ENCODE results near the gene RAD51B.

RAD51B gene

GRCh38 chr14:68551045-68551683 is 731.6 kb downstream of the RAD51B start:
- DNase-seq (ENCODE audit: low spot score), result peak; percentile 58

DNA sequence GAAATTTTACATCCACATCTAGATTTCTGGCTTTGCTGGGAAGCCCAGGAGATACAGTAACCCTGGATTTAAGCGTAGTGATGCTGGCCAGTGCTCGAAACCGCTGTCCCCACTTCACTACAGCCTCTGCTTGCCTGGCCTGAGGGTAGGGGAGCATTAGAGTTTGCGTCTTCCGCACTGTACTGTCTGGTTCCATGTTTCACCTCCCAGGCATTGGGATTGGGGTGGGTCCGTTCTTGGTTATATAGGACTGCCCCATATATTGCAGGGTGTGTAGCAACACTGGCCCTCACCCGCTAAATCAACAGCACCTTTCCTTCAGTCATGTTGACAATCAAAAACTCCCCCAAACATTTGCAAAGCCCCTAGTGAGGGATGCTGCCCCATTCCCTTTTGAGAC is 732.5 kb downstream of the RAD51B start:
- DNase-seq (ENCODE audit: low spot score), result peak; percentile 30

GRCh38 chr14:68552602-68553001 is 733.0 kb downstream of the RAD51B start:
- peak; percentile 38 for DNase-seq (ENCODE audit: low spot score)

DNA sequence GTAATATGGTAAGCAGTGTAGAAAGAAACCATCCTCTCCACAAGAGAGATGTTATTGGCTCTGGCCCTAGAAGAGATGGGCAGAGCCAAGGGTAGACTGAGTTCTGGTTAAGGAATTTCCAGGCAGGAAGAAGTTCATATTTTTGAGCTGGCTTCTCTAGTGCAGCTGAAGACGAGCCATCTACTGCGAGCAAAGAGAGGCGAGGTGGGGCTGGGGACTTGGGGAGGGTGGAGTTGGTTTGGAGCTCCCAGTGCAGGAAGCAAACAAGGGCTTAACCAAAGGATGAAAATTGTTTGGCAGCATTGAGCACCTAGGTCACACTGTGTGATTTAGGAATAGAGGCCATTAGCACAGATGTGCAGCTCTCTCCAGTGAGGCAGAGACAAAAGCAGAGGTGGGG is 733.7 kb downstream of the RAD51B start:
- DNase-seq (ENCODE audit: low spot score), result peak; percentile 63

DNA sequence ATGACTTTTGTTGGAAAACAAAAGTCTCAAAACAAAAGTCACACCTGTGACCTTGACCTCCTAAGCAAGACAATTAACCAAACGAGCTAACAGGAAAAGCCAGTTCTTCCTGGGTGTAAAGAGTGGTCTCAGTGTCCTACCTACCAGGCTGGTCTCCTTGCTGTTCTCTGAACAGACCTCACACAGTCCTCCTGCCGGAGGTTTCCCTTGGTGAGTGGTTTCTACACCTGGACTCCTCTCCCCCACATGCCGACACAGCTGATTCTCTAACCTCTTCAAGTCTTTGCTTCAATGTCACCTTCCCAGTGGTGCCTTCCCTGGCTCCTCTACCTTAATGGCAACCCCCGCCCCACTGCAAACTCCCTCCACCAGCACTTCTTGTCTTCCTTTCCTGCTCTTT is 734.7 kb downstream of the RAD51B start:
- peak; percentile 42 for DNase-seq (ENCODE audit: low spot score)

GRCh38 chr14:68556253-68556652 is 736.7 kb downstream of the RAD51B start:
- no peak for DNase-seq (ENCODE audit: low spot score)

GRCh38 chr14:68557648-68558047 is 738.1 kb downstream of the RAD51B start:
- DNase-seq (ENCODE audit: low spot score), result no peak

DNA sequence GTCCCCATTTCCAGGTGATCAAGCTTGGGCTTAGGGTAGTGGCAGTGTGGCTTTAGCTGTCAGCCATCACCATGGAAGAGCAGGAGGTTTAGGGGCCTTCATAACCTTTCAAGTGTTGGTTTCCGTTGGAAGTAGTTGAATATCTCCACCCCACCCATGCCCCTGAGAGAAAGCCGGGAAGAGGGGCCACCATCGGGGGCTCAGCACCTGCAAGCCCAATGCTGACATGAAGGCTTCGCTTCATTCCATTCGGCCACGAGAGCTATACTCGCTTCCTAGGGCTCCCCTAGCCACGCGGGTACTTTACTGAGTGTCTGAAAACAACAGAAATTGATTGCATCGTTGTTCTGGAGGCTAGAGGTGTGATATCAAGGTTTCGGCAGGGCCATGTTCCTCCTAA is 738.5 kb downstream of the RAD51B start:
- no peak for DNase-seq (ENCODE audit: low spot score)

GRCh38 chr14:68559949-68560348 is 740.4 kb downstream of the RAD51B start:
- no peak for DNase-seq (ENCODE audit: low spot score)

DNA sequence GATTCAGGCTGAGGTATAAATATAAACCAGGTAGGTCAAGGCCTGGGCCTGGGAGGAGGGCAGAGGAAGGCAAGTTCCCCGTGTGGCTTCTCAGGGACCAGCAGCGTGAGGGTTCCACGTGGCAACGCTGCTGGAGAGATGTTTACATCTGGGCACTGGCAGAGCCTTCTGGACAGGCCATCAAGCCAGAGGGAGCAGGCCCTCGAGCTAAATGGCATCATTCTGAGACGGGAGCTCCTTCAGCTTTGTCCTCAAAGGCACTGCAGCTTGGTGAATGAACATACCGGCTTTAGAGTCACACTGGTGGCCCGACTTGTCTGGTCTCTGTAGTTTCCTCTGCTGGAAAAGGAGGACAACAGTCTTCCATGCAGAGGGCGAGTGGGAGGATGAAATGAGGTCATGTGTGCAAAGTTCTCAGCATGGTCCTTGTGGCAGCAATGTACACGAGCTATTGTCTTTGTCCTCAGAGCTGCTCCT is 742.0 kb downstream of the RAD51B start:
- no peak for DNase-seq (ENCODE audit: low spot score)

- no peak for DNase-seq (ENCODE audit: low spot score)
These were observed 743.3 kb downstream of the RAD51B start for GRCh38 chr14:68562911-68563250.

GRCh38 chr14:68563251-68564131 is 743.9 kb downstream of the RAD51B start:
- no peak for DNase-seq (ENCODE audit: low spot score)

DNA sequence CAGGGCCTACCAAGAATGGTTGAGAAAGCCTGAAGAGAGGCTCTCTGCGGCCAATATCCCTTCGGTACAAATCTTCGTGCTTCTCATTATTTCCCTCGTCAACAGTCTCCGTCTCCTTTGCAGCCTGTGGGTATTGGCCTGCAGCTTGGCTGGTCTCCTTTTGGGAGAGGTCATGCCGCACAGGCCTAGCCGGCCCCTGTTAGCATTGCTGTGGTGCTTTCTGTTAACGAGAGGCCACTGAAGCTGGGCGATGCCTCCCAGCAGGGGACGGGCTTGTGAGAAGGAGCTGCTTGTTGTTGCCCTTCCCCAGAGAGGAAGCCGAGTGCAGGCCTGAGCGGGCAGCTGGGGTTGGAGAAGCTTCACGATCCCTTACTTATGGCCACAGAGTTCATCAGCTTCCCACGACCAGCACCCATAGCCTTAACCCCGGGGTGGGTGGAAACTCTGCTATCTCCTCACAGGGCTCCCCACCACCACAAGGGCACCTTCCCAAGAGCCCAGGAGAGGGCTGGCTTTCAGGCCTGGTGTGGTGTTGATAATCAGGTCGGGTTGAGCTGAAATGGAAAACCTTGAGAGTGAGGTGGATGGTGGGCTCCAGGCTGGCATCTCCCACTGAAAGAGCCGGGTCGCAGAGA is 744.7 kb downstream of the RAD51B start:
- DNase-seq (ENCODE audit: low spot score), result no peak

DNA sequence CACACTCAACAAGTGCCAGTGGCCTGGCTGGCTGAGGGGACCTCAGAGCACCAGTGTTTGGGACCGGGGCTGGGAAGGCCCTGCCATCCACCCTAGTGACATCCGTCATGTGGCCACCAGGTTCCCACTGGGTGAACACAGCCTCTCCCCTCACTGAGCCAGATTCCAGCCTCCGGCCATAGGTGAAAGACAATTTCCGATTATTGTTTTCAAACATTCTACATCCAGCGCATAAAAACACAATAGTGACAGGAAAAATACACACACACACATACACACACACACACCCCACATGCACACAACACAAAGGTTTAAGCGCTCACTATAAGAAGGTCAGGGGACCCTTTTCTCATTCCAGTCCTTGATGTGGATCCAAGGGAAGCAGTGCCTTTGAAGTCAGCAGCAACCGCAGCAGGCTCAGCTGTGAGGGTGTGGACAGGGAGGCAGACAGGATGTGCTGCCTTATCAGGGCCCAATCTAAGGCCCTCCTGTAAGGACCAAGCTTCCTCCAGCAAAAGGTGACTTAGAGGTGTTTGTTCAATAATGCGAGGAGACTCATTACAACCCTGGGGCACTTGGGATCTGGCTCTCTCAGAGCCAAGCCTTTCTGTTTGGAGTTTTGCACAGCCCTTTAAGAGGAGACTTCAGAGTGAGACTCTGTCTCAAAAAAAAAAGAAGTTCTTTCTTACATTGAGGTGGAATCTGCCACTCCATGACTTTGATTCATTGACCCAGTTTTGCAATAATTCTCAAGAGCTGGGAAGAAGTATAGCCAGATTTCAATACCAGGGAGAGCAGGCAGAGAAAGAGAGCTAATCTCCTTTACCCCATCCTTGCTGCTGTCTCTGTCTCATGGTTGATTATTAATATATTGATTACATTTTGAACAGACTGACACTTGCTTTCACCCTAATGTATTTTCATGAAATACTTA is 745.5 kb downstream of the RAD51B start:
- no peak for DNase-seq (ENCODE audit: low spot score)

GRCh38 chr14:68566075-68566474 is 746.5 kb downstream of the RAD51B start:
- DNase-seq (ENCODE audit: low spot score), result no peak

DNA sequence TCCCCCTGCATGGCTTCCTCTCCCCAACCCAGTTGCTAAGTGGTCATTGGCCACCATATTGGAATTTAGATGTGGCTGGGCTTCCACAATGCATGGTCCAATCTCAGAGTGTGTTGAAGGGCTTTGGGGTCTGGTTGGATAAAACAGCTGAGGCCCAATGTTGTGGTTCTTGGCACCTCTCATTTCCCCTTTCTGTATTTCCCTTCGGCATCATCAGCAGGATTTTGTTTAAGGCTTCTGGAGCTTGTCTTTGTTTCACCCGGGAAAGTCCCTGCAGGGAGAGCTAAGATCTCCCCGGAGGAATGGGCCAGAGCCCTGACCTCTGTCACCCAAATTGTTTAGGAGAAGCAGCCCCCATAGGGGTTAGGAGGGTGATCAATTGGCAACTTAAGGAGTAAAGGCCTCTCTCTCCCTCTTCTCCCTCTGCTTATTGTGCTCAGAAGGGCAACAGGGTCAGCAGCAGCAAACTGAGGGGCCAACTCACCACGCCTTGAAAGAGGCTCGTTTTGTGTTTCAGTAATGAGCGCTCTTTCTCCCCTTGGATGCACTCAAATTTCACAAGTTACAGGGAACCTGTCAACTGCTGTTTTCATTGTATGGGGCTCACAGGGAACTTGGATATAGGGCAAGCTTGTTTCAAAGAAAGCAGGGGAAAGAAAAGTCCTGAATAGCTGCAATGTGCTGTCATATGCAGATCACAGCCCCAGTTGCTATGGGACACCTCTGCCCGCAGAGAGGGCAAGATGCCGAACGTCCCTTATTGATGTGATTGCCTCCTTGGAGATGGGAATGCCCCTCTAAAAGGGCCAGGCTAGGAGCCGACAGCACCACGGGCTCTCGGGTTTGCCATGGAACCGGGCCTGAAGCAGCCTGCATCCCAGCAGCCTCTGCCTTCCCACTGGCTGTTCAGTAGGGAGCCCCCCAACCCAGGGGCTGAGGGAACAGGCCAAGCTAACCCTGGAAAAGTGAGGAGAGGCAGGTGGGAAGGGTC is 749.6 kb downstream of the RAD51B start:
- DNase-seq (ENCODE audit: low spot score), result no peak

GRCh38 chr14:68569970-68570409 is 750.4 kb downstream of the RAD51B start:
- DNase-seq (ENCODE audit: low spot score), result no peak

- DNase-seq (ENCODE audit: low spot score), result no peak
These were observed 751.6 kb downstream of the RAD51B start for GRCh38 chr14:68571114-68571591.

GRCh38 chr14:68571928-68572525 is 752.4 kb downstream of the RAD51B start:
- no peak for DNase-seq (ENCODE audit: low spot score)

DNA sequence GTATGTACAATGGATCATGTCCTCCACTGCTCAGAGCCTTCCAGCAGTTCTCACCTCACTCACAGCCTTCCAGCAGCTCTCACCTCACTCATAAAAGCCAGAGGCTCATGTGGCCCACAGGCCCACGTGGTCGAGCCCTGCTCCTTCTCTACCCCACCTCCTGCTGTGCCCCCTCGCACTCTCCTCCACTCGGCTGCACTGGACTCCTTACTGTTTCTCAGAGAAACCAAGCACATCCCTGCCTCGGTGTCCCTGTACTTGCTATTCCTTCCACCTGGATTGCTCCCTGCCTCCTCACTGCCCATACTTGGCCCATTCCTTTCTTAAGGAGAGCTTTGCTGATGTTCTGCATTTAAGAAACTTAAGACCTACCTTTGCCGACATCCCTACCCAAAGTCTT is 753.5 kb downstream of the RAD51B start:
- DNase-seq (ENCODE audit: low spot score), result no peak
